DOHH2 (cell line): ENCODE results near the gene AFDN.
"Not testable (repeated sequence)": the region's sequence is repeated elsewhere in the genome, so short reads cannot be mapped to it uniquely, and the experiment has no call there.

Experiments
- H3F3A ChIP-seq: fragments of 200-600 bp; sonication (generic), shearing (Covaris generic); 2 replicates; pipeline ENCODE4 v1.6.0; 2016; ENCODE audit warnings: antibody characterized with exemption, mild to moderate bottlenecking; ENCODE audit not compliant: control insufficient read depth, insufficient read depth
- H3K27ac ChIP-seq: fragments of 200-600 bp; sonication (generic); 2 replicates; pipeline ENCODE4 v1.5.1; 2014; ENCODE audit warnings: low read depth, mild to moderate bottlenecking, low read length, moderate library complexity
- H3K27me3 ChIP-seq: fragments of 200-600 bp; sonication (generic); 2 replicates; pipeline ENCODE4 v1.6.1; 2014; ENCODE audit warnings: mild to moderate bottlenecking, low read length, mixed read lengths; ENCODE audit not compliant: control insufficient read depth
- H3K36me3 ChIP-seq: fragments of 200-600 bp; sonication (generic); 2 replicates; pipeline ENCODE4 v1.6.1; 2014; ENCODE audit warnings: mild to moderate bottlenecking, low read length, moderate library complexity, mixed read lengths; ENCODE audit not compliant: control insufficient read depth
- H3K4me1 ChIP-seq: fragments of 200-600 bp; sonication (generic); 2 replicates; pipeline ENCODE4 v1.6.1; 2014; ENCODE audit warnings: mild to moderate bottlenecking, low read length, mixed read lengths; ENCODE audit not compliant: control insufficient read depth
- H3K4me2 ChIP-seq: fragments of 200-600 bp; sonication (generic); 2 replicates; pipeline ENCODE4 v1.6.0; 2014; ENCODE audit warnings: mild to moderate bottlenecking, low read length, moderate library complexity
- H3K4me3 ChIP-seq: fragments of 200-600 bp; sonication (generic); 2 replicates; pipeline ENCODE4 v1.5.1; 2014; ENCODE audit warnings: mild to moderate bottlenecking, low read length, mixed read lengths
- H3K79me2 ChIP-seq: fragments of 200-600 bp; sonication (generic); 2 replicates; pipeline ENCODE4 v1.6.1; 2014; ENCODE audit warnings: mild to moderate bottlenecking, low read length, mixed read lengths; ENCODE audit not compliant: control insufficient read depth
- H3K9me2 ChIP-seq: fragments of 200-600 bp; sonication (generic); replicated peaks from 2 replicates; pipeline ENCODE4 v1.6.1; 2014; ENCODE audit warnings: mild to moderate bottlenecking, low read length, mixed read lengths; ENCODE audit not compliant: control insufficient read depth
- H3K9me3 ChIP-seq: fragments of 200-600 bp; sonication (generic); 2 replicates; pipeline ENCODE4 v1.6.1; 2014; ENCODE audit warnings: antibody characterized with exemption, low read length, mixed read lengths; ENCODE audit not compliant: control insufficient read depth, insufficient read depth
- H4K20me1 ChIP-seq: fragments of 200-600 bp; sonication (generic); 2 replicates; pipeline ENCODE4 v1.6.0; 2014; ENCODE audit warnings: low read depth, mild to moderate bottlenecking, antibody characterized with exemption, low read length, moderate library complexity; ENCODE audit not compliant: control insufficient read depth, insufficient read depth
- CTCF ChIP-seq: fragments of 200-600 bp; sonication (generic); IDR thresholded peaks from one replicate; pipeline ENCODE4 v1.5.1; 2014; ENCODE audit warnings: antibody characterized with exemption, mild to moderate bottlenecking, low read depth, low read length; ENCODE audit not compliant: poor library complexity, severe bottlenecking
- EZH2phosphoT487 ChIP-seq: fragments of 200-600 bp; sonication (generic); IDR thresholded peaks from 2 replicates; pipeline ENCODE4 v1.6.1; 2017; ENCODE audit warnings: borderline replicate concordance, mild to moderate bottlenecking, antibody characterized with exemption, low read length, moderate library complexity, mixed read lengths

Gene AFDN

GRCh38 chr6:167973148-167973885 lies 146.6 kb downstream of the AFDN start:
- Histone ChIP-seq H4K20me1 (no peaks in the 10 kb centered on the region), H3F3A (no peaks in the 10 kb centered on the region), H3K27me3 (no peaks in the 10 kb centered on the region), H3K4me3 (no peak overlapping the region), H3K36me3 (no peaks in the 10 kb centered on the region), H3K9me2 (no peaks in the 10 kb centered on the region), H3K79me2 (no peaks in the 10 kb centered on the region), H3K9me3 (peaks cover 3% of the 10 kb centered on the region), H3K27ac (no peak overlapping the region), H3K4me1 (no peaks in the 10 kb centered on the region), H3K4me2 (no peak overlapping the region)
- TF ChIP-seq EZH2phosphoT487 (no peak), CTCF (no peak)

GRCh38 chr6:167974640-167975344 lies 148.1 kb downstream of the AFDN start:
- no peak overlapping the region for H3K27ac ChIP-seq
- no peak overlapping the region for H3K4me2 ChIP-seq
- no peaks in the 10 kb centered on the region for H3K27me3 ChIP-seq
- H3K9me2 ChIP-seq = no peaks in the 10 kb centered on the region
- H3K9me3 ChIP-seq = peaks cover 3% of the 10 kb centered on the region
- H4K20me1 ChIP-seq = no peaks in the 10 kb centered on the region
- TF ChIP-seq EZH2phosphoT487 (no peak), CTCF (no peak)
- H3K4me1 ChIP-seq = no peaks in the 10 kb centered on the region
- no peaks in the 10 kb centered on the region for H3F3A ChIP-seq
- H3K4me3 ChIP-seq = no peak overlapping the region
- no peaks in the 10 kb centered on the region for H3K79me2 ChIP-seq
- no peaks in the 10 kb centered on the region for H3K36me3 ChIP-seq

- Histone ChIP-seq H3K4me1 (no peaks in the 10 kb centered on the region), H3F3A (no peaks in the 10 kb centered on the region), H3K9me2 (no peaks in the 10 kb centered on the region), H3K36me3 (no peaks in the 10 kb centered on the region), H3K27ac (no peak overlapping the region), H3K4me2 (no peak overlapping the region), H3K9me3 (peaks cover 3% of the 10 kb centered on the region), H3K79me2 (no peaks in the 10 kb centered on the region), H3K4me3 (no peak overlapping the region), H3K27me3 (no peaks in the 10 kb centered on the region), H4K20me1 (no peaks in the 10 kb centered on the region)
- TF ChIP-seq EZH2phosphoT487 = no peak
- TF ChIP-seq CTCF = no peak
These were observed 148.7 kb downstream of the AFDN start for GRCh38 chr6:167975458-167975857.

- not testable (repeated sequence) for H3K79me2 ChIP-seq, H3K9me2 ChIP-seq, H3K27me3 ChIP-seq, H3K36me3 ChIP-seq, H3K27ac ChIP-seq, H3K9me3 ChIP-seq, H3K4me3 ChIP-seq, H3F3A ChIP-seq, H3K4me1 ChIP-seq, H3K4me2 ChIP-seq, H4K20me1 ChIP-seq
These were observed 149.5 kb downstream of the AFDN start for GRCh38 chr6:167976116-167976657.
